Mucosa of descending colon (tissue), 3 donors: Measurements from ENCODE around the gene SYNGR1. TPM values are rescaled to one million over a fixed set of nuclear protein-coding genes. Genes with fewer than 3 reads are reported as not detected.

Experiments used
- ATAC-seq: fragments of 200-7000 bp; cut with Tn5 transposase; one replicate; pipeline ENCODE4 v1.9.1; 2020; ENCODE audit warnings: mild to moderate bottlenecking, moderate library complexity
- DNase-seq, 3 donors: peaks; one replicate each; pipeline ENCODE4 v3.0.0-alpha.2; 2020
- H3K36me3 ChIP-seq: fragments of 200-600 bp; one replicate; pipeline ENCODE4 v1.8.0; 2021; ENCODE audit warnings: low read depth, mild to moderate bottlenecking
- H3K4me1 ChIP-seq: fragments of 200-600 bp; one replicate; pipeline ENCODE4 v1.8.0; 2021; ENCODE audit warnings: low read depth, mild to moderate bottlenecking
- H3K4me3 ChIP-seq: fragments of 200-600 bp; one replicate; pipeline ENCODE4 v1.8.0; 2021; ENCODE audit warnings: mild to moderate bottlenecking
- H3K9me3 ChIP-seq: fragments of 200-600 bp; one replicate; pipeline ENCODE4 v1.8.0; 2021; ENCODE audit warnings: mild to moderate bottlenecking
- CTCF ChIP-seq: fragments of 200-600 bp; IDR thresholded peaks from one replicate; pipeline ENCODE4 v1.8.0; 2022; ENCODE audit warnings: antibody characterized with exemption, mild to moderate bottlenecking
- intact Hi-C, 2 donors: fragments of 100-400 bp; cut with DNase I in 1 of 2; cut with micrococcal nuclease in 1 of 2; formaldehyde crosslinking; loops; one replicate each; pipeline versions ENCODE4 v1.11.0 to v1.11.1; 2022; cut with DNase I, micrococcal nuclease
- total RNA-seq, 3 donors: library from RNA; stranded (reverse); fragmentation: NEBNext Ultra II Directional in 2 of 3; extraction: Animal tissue kit (Norgen Biotek cat#: 25700) in 2 of 3; gene quantifications; one replicate each; pipeline versions ENCODE4 v1.2.1 to v1.2.4, GENCODE V29; 2021 to 2023
- donor health status: DM: no; HTN: no; CAD: no; lungs with moderate emphysema.
- donor health status: DM: no; HTN: no; CAD: no.
- donor health status: DM: no; HTN: yes; CAD: no.

The SYNGR1 gene
- total RNA-seq, 3 donors from 2014 or later = 1.7 to 26.5 (median 2.9) TPM

DNA sequence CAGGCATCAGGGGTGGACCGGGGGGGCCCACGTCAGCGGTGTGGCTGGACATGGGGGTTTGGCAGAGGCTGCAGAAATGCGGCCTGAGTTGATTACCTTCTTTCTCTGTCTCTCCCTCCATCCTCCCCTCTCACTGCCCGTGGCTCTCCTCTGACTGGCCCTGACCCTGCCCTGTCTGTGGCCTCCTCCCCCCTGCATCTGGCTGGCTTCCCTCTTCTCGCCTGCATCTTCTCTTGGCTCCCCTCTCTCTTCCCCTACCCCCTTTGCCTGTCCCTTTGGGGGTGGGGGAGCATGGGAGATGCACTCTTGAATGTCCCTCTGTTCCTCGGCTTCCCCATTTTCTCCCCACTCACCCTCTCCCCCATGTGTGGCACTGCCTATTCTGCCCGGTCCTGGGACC is 25.9 kb downstream of the SYNGR1 start:
- DNase-seq (no peak), ATAC-seq (no peak)
- Histone ChIP-seq H3K4me3 (no peak overlapping the region), H3K36me3 (no peaks in the 10 kb centered on the region), H3K4me1 (no peaks in the 10 kb centered on the region), H3K9me3 (no peaks in the 10 kb centered on the region)
- TF ChIP-seq CTCF = no peak
- intact Hi-C loops = no loop called here

DNA sequence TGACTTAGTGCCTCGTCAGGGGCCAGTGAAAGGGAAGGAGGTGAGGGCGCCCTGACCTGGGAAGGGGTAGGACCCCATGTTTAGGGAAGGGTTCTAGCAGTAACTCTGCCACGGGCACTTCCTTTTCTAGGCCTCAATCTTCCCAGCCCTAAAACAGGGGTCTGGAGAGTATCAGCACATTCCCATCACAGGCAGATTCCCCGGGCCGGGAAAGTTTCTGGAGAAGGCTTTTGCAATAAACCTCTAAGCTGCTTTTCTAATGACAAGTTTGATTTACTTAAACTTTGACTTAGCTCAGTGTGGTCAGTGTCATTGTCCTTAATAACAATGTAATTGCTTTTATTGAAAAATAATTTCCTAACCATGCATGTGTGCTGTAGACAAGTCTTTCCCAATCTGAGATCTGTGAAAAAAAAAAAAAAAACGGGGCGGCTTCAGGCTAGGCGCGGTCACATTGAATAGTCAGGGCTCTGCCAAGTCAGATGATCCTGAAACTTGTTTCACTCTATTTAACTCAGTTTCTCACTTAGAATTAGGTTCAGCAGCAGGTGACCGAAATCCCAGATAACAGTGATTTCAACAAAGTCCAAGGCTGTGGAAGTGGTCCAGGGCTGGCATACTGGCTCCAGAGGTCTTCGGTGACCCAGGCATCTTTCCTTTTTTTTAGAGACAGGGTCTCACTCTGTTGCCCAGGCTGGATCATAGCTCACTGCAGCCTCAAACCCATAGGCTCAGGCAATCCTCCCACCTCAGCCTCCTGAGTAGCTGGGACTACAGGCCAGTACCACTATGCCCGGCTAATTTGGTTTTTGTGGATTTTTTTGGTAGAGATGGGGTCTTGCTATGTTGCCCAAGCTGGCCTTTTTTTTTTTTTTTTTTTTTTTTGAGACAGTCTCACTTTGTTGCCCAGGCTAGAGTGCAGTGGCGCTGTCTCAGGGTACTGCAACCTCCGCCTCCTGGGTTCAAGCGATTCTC is 30.3 kb downstream of the SYNGR1 start:
- DNase-seq (no peak), ATAC-seq (no peak)
- intact Hi-C loops = no loop called here
- H3K36me3 ChIP-seq = no peaks in the 10 kb centered on the region
- no peaks in the 10 kb centered on the region for H3K9me3 ChIP-seq
- TF ChIP-seq CTCF = no peak
- H3K4me1 ChIP-seq = no peaks in the 10 kb centered on the region
- no peak overlapping the region for H3K4me3 ChIP-seq

GRCh38 chr22:39381009-39381755 is 31.4 kb downstream of the SYNGR1 start:
- no peak for TF ChIP-seq CTCF
- Histone ChIP-seq H3K9me3 (no peaks in the 10 kb centered on the region), H3K4me3 (no peak overlapping the region), H3K36me3 (no peaks in the 10 kb centered on the region), H3K4me1 (no peaks in the 10 kb centered on the region)
- ATAC-seq (no peak), DNase-seq (no peak)
- intact Hi-C loops = no loop called here

DNA sequence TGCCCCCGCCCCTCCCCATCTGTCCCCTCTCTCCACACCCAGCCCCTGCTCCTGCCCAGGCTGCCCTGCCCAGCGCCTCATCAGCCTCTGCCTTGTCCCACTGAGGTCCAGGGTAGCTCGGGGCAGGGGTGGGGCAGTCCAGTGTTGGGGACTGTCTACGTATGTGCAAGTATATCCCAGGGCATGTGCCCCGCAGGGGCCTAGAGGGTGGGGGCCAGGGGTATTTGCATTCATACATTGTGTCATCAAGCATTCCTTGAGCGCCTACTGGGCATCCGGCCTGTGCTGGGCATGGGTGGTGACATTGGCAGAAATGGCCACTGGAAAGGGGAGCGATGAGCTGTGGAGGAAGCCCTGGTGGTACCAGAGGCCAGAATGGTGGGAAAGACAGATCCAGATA is 32.1 kb downstream of the SYNGR1 start:
- no peaks in the 10 kb centered on the region for H3K36me3 ChIP-seq
- no peaks in the 10 kb centered on the region for H3K9me3 ChIP-seq
- H3K4me1 ChIP-seq = no peaks in the 10 kb centered on the region
- DNase-seq (no peak), ATAC-seq (no peak)
- no peak overlapping the region for H3K4me3 ChIP-seq
- TF ChIP-seq CTCF = no peak
- intact Hi-C loops = no loop called here

DNA sequence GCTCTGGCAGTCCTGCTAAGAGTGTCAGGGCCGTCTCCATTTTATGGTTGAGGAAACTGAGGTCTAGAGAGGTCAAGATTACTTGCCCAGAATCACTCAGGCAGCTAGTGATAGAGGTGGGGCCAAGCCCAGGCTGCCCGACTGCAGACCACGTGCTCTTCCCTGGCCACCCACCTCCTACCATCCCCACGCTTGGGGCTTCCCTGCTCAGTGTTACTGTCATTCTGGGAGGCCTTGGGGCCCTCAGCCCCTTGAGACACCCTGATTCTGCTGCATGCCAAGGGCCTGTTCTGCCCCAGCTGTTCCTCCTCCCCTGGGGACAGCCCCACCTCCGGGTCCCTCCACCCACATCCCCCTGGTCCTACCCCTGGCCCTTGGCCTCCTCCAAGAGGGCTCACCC is 32.6 kb downstream of the SYNGR1 start:
- no peak for TF ChIP-seq CTCF
- Histone ChIP-seq H3K36me3 (no peaks in the 10 kb centered on the region), H3K9me3 (no peaks in the 10 kb centered on the region), H3K4me3 (no peak overlapping the region), H3K4me1 (no peaks in the 10 kb centered on the region)
- ATAC-seq (no peak), DNase-seq (no peak)
- intact Hi-C loops = no loop called here
